22Rv1 (cell line): ENCODE results near the gene LRFN3.

Experiments used
- CTCF ChIP-seq: fragments of 450-650 bp; IDR thresholded peaks from 2 replicates; pipeline ENCODE4 v1.5.1; 2017; ENCODE audit warnings: mild to moderate bottlenecking
- ZFX ChIP-seq: fragments of 450-650 bp; IDR thresholded peaks from 2 replicates; pipeline ENCODE4 v1.6.1; 2017; ENCODE audit warnings: antibody characterized with exemption, borderline replicate concordance

GRCh38 chr19:35955881-35956634, 19.9 kb downstream of the LRFN3 start:
- TF ChIP-seq CTCF (no peak), ZFX (no peak)
